Measurements from ENCODE around the gene NAV1. TPM values are rescaled to one million over a fixed set of nuclear protein-coding genes. Genes with fewer than 3 reads are reported as not detected.
A peak's percentile ranks its signal among the peaks of the same experiment; 100 is the strongest.

NAV1 gene
- total and polyA plus RNA-seq, 9 of the 15 experiments (the other 6 are each of a cell fraction or from before 2014, with no cell fraction given), result 0.91 to 16.8 (median 3.2) TPM

- 0 out of 2 replicates have a peak, but pooled peaks have one; percentile 7 for TF ChIP-seq NFE2L1 (tag; IDR thresholded peaks at IDR 0.05; ENCODE audit: borderline replicate concordance, low read depth)
These were observed 25.3 kb upstream of the NAV1 start (continued) for GRCh38 chr1:201513498-201514243.

GRCh38 chr1:201514466-201514865 lies 24.5 kb upstream of the NAV1 start:
- H3K4me2 ChIP-seq (ENCODE audit: insufficient read depth, low read length), result peak overlapping the region; percentile 42; the same call in 1 of the 2 replicates
- no peak for TF ChIP-seq NCOR1 (IDR thresholded peaks at IDR 0.05)
- no peak overlapping the region; a peak in 1 of 4 replicates for H3K9ac ChIP-seq (ENCODE audit: insufficient read depth in 1 of 2, low read depth in 2 of 2, low read length in 2 of 2)
- DNase-seq (ENCODE audit: extremely low read depth in 1 of 4, low spot score in 3 of 4), result peak in 1 of 4 experiments; percentile 45
- H3K79me2 ChIP-seq (ENCODE audit: control insufficient read depth, insufficient read depth, low read length), result no peaks in the 10 kb centered on the region
- H3K27ac ChIP-seq (ENCODE audit: extremely low read depth, low read depth, low read length), result no peak overlapping the region
- CTCF ChIA-PET (ENCODE audit: low intra/inter-chr PET ratio), result interaction anchor here (4.3 to 6.7 kb wide), 3 partner anchors 31 to 79 kb away, joined by 30 to 166 read pairs (median 44); no protein-coding TSS in a partner anchor
- H3K9me1 ChIP-seq (ENCODE audit: control insufficient read depth, insufficient read depth, low read length), result no peaks in the 10 kb centered on the region
- H2AFZ ChIP-seq (ENCODE audit: low read depth, low read length), result peak overlapping the region; percentile 44
- no peak for FAIRE-seq
- BruUV-seq (replicated peaks), result no TSS peak
- H3K9me3 ChIP-seq (replicated peaks; ENCODE audit: control insufficient read depth, insufficient read depth, low read depth, low read length), result no peaks in the 10 kb centered on the region
- no peaks in the 10 kb centered on the region for H4K20me1 ChIP-seq (replicated peaks; ENCODE audit: control insufficient read depth, insufficient read depth, low read length)
- ATAC-seq, result peak; percentile 28; the same call in 2 of the 3 replicates
- intact Hi-C loops (cut with micrococcal nuclease), result no loop called here
- peaks cover 18 to 42% of the 10 kb centered on the region in 2 experiments for H3K4me1 ChIP-seq (replicated peaks in 1 of 2; ENCODE audit: control insufficient read depth in 2 of 2, insufficient read depth in 2 of 2, low read length in 2 of 2)
- POLR2A ChIA-PET, result no interaction called here
- in situ Hi-C loops (cut with MboI), result loop anchor here (5.0 kb wide), 1 partner anchor 67 kb away; no protein-coding TSS in a partner anchor
- H3K36me3 ChIP-seq (ENCODE audit: control insufficient read depth, insufficient read depth, low read length), result no peaks in the 10 kb centered on the region
- WGBS (ENCODE audit: insufficient coverage, low coverage, missing lambda C conversion rate), result 29% methylated on average over 2 of the region's 2 CpGs
- no peaks in the 10 kb centered on the region for H3K27me3 ChIP-seq (ENCODE audit: control insufficient read depth in 2 of 2, insufficient read depth in 2 of 2, low read length in 2 of 2)
- no peak overlapping the region for H3K4me3 ChIP-seq

Measured in K562 (cell line).